GM19351 (cell line): ENCODE measurements around the gene BMP6.
"Not testable (repeated sequence)": the region's sequence is repeated elsewhere in the genome, so short reads cannot be mapped to it uniquely, and the experiment has no call there.

ENCODE experiments used
- ATAC-seq: cut with Tn5 transposase; IDR thresholded peaks from one replicate; pipeline ENCODE4 v1.9.1; 2021; ENCODE audit warnings: mild to moderate bottlenecking, moderate library complexity; ENCODE audit not compliant: unreplicated experiment

The BMP6 gene

DNA sequence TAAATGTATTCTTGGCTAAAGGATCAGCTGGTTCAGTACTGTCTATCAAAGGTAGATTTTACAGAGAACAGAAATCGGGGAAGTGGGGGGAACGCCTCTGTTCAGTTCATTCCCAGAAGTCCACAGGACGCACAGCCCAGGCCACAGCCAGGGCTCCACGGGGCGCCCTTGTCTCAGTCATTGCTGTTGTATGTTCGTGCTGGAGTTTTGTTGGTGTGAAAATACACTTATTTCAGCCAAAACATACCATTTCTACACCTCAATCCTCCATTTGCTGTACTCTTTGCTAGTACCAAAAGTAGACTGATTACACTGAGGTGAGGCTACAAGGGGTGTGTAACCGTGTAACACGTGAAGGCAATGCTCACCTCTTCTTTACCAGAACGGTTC lies 154.8 kb downstream of the BMP6 start:
- ATAC-seq: no peak

DNA sequence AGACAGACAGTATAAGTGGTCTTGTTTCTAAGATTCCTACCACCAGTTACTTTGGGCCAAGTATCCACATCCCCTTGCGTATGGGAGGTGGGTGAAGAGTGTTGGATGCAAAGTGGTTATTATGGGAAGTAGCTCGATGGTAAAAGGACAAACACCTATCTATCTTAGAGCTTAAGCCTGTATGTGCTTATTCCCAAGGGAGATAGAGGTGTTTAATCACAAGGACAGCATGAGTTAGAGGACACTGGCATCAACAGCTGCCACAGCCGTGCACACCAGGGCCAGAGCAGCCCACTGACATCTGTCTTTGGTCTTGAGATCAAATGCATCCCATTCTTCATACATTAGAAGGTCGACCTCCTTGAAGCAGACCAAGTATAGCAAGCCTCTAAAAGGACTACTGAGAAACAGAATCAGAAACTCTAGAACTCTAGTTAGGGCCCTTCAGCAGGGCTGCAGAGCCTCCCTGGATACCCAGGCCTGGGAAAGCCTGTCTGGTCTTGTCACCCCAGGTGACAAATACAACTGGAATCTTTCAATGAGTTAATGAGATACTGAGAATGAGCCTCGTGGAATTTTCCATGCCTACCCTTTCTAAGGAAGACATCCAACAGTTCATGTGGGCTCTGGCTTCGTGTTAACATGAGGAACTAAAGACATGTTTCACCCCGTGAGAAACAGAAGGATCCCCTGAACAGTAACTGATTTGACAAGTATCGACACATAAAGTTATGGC lies 156.0 kb downstream of the BMP6 start:
- no peak for ATAC-seq

DNA sequence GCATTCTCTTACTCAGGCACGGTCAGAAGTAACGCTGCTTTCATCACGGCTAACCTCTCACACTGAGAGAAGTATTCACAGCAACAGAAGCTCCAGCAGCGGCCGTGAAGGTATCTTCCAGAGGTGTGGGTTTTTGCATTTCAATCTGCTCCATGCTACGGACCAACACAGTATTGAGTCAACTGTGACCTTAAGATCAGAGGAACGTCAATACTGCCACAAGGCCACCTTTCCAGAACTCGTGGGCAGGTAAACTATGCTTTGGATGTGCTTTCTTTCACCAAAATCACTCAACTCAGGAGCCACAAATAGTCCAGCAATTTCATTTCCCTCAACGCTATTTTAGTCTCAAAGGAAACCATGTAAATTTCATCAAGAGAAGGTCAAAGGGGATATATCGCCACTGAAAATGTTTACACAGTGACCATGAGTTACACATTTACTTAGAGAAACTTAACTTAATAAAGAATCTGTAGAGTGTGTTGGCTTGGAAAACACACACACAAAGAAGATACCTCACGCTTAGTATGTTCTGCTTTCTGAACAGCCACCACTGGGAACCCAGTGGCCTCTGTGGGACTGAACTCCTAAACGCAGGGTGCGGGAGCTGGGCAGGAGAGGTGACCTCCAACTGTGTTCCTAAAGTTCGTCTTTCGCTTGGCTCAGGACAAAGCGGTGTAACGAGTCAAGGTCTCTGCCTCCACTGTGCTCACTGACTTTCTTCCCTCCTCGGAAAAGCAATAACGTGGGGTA lies 156.8 kb downstream of the BMP6 start:
- no peak for ATAC-seq

- ATAC-seq: no peak
Measured at GRCh38 chr6:7883381-7883780, 157.5 kb downstream of the BMP6 start.

DNA sequence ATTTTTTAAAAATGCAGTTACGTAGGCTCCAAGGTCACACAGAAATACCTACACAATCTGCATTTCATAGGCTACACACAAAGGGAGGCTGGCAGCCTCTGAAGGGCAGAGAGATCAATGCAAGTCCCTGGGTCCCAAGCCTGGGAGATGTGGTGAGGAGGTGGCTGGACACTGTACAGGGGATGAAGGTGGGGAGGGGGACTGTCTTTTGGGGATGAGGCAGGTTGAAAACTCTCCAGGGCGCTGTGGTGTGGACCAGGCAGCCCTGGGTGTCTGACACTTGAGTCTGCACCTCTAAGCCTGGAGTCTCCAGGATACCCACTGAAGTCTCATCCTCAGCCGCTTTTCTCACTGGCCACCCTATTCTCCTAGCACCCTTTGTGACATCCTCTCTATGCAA lies 160.2 kb downstream of the BMP6 start:
- no peak for ATAC-seq

GRCh38 chr6:7887278-7887991 lies 161.5 kb downstream of the BMP6 start:
- no peak for ATAC-seq

- no peak for ATAC-seq
Measured at GRCh38 chr6:7888587-7889357, 162.9 kb downstream of the BMP6 start.

DNA sequence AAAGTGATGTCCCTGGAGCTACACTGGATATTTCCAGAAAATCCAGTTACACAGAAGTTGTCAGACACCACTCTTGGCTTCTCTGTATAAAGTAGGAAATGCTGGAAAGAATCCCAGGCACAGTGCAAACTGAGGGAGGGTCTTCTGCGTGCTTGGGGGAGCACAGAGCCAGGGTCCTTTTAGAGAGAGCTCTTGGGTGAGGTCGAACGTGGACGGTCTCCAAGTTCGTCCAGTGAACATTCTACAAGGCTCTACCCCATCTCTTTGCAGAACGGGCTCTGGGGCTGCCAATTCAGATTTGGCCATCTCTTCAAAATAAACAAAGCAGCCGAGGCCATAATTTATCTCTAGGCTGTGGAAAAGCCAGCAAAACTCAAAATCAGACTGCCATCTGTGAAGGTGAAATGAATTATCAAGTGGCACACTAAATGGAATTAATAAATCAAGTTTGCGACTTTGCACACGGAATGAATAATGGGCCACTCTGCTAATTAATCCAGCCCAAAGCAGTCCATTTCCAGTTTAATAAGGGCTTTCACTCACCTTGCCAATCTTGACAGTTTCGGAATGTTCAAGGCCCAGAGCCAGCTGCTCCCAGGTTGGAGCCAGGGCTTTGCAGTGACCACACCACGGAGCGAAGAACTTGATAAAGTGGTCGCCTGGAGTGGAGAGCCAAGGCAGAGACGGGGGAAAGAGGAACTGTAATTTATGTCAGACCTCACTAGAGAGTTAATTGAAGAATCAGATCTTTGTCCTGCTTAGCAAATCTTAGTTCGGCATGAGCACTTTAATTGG lies 165.4 kb downstream of the BMP6 start:
- no peak for ATAC-seq

DNA sequence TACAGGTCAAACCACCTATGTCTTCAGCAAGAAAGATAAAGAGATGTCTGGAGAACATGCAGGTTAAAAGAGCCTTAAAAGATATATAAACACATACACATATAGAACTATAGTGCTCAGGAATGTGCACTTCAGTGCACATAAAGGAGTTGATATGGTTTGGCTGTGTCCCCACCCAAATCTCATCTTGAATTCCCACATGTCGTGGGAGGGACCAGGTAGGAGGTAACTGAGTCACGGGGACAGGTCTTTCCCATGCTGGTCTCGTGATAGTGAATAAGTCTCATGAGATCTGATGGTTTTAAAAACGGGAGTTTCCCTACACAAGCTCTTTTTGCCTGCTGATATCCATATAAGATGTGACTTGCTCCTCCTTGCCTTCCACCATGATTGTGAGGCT lies 166.5 kb downstream of the BMP6 start:
- not testable (repeated sequence) for ATAC-seq

GRCh38 chr6:7893342-7893741 lies 167.4 kb downstream of the BMP6 start:
- ATAC-seq: no peak

- ATAC-seq: no peak
Measured at GRCh38 chr6:7894262-7895124, 168.6 kb downstream of the BMP6 start.

DNA sequence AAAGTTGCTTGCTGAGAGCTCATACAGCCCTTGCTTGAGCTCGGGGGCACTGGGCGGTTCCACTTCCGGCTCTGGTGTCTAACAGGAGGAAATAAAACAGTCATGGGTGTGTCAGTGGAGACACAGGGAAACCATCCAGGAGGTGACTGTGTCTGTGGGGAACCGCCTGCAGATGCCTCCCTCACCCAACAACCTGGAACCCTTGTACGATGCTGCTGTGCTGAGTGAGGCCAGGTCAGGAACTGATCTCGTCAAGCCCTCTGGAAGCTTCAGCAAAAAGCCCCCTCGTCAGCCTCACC lies 169.2 kb downstream of the BMP6 start:
- no peak for ATAC-seq

- ATAC-seq: no peak
Measured at GRCh38 chr6:7896465-7896987, 170.6 kb downstream of the BMP6 start.

- peak; percentile 70 for ATAC-seq
Measured at GRCh38 chr6:7897461-7898192, 171.7 kb downstream of the BMP6 start.

- ATAC-seq: not testable (repeated sequence)
Measured at GRCh38 chr6:7898193-7898586, 172.3 kb downstream of the BMP6 start.

DNA sequence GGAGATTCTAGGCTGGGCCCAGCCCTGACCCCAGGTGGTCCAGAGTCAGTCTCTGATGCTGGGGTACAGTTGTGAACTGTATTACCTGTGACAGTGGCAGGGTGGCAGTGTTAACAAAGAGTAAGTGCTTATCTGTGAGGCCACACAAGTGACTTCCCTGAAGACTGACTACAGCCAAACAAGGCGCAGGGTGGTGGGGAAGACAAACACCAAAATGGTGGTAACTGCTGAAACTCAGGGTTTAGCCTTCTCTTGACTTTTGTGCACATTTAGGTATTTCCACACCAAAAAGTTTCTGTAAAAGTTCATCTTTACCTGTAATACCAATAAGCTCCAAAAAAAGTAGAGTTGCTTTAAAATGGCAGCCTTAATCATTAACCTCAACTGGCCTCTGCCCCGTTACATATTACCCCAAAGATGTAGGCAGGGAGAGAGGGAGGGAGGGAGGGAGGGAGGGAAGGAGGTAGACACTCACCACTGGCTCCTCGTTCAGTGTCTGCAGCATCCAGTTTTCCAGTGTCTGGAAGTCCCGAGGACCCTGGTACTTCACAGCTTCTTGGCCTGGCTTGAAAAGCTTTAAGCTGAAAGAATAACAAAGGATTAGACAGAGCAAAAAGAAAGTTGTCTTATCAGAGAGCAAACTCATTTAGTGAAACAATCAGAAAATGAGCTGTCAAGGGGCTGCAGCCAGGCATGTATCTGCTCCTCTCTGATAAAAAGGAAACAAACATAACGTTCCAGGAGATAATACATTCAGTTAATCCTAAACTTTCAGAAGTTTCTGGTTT lies 173.4 kb downstream of the BMP6 start:
- no peak for ATAC-seq

DNA sequence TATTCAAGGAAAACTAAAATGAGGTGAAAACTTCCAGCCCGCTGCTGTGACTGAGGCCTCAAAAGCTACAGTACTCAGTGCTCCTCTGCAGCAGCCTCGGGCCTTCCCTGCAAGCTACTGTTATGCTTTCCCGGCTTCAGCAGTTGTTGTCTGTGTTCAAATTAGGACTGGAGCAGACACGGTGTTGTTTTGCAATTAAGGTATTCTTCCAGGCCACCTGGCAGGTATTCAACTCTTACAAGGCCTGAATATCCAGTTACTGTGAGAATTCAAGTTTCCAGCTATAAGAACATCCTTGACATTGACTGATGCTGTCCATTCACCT lies 174.0 kb downstream of the BMP6 start:
- ATAC-seq: no peak

GRCh38 chr6:7900621-7901020 lies 174.7 kb downstream of the BMP6 start:
- ATAC-seq: peak; percentile 52
